ENCODE data around the gene GRK6. TPM values are rescaled to one million over a fixed set of nuclear protein-coding genes. Genes with fewer than 3 reads are reported as not detected.

The GRK6 gene
- total RNA-seq, 1 experiment from 2014 or later = 87.7 TPM

GRCh38 chr5:177452688-177453638 lies 26.5 kb downstream of the GRK6 start:
- no peak for DNase-seq (ENCODE audit: low spot score)

- DNase-seq (ENCODE audit: low spot score) = peak; percentile 49
Measured at GRCh38 chr5:177453852-177454396, 27.4 kb downstream of the GRK6 start.

DNA sequence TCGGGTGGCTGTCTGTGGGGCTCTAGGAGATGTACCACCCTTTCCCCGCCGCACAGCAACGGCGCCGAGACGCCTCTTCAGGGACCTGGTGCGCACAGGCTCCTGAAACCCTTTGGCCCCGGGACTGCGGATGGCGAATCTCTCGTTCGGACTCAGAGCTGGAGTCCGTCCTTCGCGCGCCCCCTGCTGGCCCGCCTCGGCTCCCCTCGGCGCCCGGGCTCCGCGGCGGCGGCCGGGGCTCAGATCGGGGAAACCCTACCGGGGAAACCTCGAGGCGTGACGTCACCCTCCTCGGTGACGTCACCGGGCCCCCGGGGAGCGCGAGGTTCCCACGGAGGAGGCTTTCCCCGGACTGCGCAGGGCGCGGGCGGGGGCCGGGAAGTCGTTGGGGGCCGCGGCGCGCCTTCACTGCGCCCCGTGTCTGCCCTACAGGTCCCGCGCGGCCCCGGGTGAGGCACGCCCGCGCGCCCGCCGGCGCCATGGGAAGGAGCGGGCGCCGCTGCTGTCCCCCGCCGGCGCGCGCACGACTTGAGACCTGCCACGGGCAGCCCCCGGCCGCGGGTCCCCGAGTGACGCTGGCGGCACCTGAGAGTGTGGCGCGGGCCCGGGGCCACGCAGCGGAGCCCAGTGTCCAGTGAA lies 28.0 kb downstream of the GRK6 start:
- DNase-seq (ENCODE audit: low spot score) = peak; percentile 94

DNA sequence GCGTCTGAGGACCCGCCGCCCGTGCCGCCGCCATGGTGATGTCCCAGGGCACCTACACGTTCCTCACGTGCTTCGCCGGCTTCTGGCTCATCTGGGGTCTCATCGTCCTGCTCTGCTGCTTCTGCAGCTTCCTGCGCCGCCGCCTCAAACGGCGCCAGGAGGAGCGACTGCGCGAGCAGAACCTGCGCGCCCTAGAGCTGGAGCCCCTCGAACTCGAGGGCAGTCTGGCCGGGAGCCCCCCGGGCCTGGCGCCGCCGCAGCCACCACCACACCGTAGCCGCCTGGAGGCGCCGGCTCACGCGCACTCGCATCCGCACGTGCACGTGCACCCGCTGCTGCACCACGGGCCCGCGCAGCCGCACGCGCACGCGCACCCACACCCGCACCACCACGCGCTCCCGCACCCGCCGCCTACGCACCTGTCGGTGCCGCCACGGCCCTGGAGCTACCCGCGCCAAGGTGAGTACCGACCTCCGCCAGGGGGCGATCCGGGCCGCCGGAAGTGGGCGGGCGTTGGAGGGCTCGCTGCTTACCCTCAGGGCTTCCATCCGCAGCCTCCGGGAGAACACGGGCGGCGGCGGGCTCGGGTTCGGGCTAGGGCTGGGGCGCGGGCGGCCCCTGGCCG lies 28.7 kb downstream of the GRK6 start:
- DNase-seq (ENCODE audit: low spot score) = peak; percentile 88

GRCh38 chr5:177455661-177456590 lies 29.4 kb downstream of the GRK6 start:
- peak; percentile 94 for DNase-seq (ENCODE audit: low spot score)

DNA sequence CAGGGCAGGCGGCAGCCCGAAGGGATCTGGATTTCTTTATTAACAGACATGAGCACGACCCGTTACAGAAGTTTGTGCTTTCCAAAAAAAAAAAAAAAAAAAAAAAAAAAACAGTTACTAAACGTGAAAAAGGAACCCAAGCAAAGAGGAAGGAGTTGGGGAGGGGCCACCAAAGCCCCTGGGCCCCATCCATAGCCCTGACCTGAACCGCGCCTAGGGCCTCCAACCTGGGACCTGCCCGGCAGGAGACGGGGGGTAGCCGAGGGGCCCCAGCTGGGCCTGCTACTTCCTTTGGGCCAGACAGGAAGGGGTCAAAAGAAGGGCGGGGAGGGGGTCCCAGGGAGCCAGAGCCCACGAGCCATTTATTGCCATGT lies 30.1 kb downstream of the GRK6 start:
- DNase-seq (ENCODE audit: low spot score) = no peak

DNA sequence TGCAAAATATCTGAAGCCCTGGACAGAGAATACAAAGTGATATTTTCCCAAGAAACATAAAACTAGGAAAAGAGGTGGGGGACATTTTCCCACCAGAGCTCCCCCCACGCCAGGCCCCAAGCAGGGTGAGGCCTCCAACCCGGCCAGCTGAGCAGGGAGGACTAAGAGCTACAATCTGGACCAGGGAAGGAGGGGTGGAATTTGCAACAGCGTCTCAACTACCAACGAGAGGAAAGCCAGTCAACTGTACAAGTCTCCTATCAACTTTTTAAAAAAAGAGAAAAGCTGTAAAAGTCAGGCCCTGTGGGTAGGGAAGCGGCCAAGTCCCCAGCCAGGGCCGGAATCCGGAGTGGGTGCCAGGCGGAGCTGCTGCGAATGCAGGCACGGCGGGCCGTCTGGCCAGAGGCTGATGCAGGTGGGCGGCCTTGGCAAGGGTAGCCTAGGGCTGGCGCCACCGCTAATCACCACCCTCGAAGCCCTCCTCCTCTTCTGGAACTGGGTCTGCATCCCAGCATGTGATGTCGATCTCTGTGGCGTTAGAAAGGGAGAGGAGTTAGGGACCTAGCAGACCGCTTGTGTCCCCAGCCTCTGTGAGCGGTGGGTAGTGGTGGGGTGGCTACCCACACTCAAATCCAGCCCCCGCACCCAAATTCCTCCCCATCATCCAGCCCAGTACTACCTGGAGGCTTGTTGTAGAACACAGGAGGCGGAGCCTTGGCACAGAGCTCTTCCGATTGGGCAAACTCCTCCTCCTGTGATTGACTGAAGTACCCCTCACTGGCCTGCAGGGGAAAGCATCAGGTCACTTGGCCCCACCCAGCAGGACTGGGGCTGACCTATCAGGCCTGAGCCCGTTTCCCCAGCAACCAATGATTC lies 30.7 kb downstream of the GRK6 start:
- peak; percentile 95 for DNase-seq (ENCODE audit: low spot score)

- DNase-seq (ENCODE audit: low spot score) = no peak
Measured at GRCh38 chr5:177457852-177458681, 31.6 kb downstream of the GRK6 start.

DNA sequence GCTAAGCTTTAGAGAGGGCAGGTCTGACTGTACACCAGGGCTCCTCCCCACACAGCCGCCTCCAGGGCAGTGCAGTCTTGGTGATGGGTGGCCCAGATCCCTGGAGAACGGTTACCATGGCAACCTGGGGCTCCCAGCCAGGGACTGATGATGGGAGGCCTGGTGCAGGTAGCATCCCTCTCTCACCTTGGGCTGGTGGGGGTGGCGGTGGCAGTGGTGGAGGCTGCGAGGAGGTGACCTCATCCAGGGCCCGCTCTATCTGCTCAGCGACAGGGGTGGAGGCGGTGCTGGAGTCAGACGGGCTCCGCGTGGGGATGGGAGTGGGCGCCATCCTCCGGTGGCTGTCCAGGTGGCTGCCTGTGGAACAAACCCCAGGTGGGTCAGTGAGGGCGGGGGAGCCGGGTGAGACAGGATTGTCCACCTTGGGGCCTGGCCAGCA lies 32.5 kb downstream of the GRK6 start:
- DNase-seq (ENCODE audit: low spot score) = no peak

DNA sequence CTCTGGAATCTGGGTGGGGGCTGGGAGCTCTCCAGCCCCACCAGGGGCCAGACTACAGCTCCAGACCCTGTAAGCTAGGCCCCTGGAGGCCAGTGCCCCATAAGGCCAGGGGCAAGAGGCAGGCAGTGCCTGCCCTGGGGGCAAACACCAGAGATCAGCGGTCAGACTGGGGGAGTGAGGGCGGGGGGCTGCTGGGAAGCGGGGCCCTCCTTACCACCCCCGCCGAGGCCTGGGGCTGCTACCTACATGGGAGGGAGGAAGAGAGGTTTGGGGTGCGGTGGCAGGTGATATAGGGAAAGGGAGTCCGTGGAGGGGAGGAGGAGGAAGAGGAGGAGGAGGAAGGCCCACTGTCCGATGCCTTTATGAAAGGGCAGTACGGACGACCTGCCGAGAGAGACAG lies 32.9 kb downstream of the GRK6 start:
- no peak for DNase-seq (ENCODE audit: low spot score)

GRCh38 chr5:177459819-177460628 lies 33.5 kb downstream of the GRK6 start:
- DNase-seq (ENCODE audit: low spot score) = no peak

DNA sequence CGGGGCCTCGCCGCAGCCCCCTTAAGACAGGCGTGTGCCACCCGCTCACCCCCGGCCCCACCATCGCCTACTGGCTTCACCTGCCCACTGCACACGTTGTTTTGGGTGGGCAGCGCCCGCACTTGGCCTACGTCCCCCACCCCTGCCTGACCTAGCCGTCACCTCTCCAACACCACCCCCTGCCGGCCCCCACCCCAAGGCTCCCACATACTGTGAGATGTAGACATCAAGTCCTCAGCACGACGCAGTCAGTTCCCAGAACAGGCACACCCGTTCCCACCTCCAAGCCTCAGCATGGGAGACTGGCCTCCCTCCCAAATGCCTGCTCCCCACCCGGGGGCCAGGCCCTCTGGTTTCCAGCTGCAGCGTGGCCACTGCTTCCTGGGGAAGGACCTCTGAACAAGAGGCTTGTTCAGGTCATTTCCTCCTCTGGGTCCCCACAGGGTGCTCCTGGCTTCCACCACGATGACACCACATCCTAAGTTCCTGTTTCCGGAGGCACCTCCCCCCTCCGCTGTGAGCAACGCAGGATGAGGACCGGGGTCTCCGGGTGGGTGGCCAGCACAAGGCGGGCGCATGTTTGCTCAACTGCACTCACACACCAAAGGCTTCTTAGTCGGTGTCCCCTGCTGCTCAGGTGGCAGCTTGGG lies 35.7 kb downstream of the GRK6 start:
- no peak for DNase-seq (ENCODE audit: low spot score)

GRCh38 chr5:177465044-177465443 lies 38.6 kb downstream of the GRK6 start:
- DNase-seq (ENCODE audit: low spot score) = no peak

GRCh38 chr5:177466861-177467260 lies 40.4 kb downstream of the GRK6 start:
- DNase-seq (ENCODE audit: low spot score) = no peak

- no peak for DNase-seq (ENCODE audit: low spot score)
Measured at GRCh38 chr5:177467436-177467835, 41.0 kb downstream of the GRK6 start.

DNA sequence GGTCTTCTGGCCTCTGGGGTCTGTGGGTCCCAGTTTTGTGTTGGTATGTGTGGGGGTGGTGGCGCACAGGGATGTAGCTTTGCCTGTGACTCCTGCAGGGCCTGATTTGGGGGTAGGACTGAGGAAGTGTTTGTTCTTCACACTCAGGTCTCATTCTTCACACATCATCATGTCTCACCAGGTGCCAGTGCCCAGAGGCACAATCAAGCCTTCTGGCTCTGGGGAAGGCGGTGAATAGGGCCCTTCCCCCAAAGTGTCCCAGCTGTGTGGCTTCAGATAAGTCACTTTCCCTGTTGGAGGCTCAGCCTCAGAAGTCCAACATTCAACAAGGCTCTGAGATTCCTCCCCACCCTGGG lies 41.8 kb downstream of the GRK6 start:
- DNase-seq (ENCODE audit: low spot score) = no peak

- no peak for DNase-seq (ENCODE audit: low spot score)
Measured at GRCh38 chr5:177468685-177469628, 42.5 kb downstream of the GRK6 start.

Measured in HT-29 (cell line).